Embryonic facial prominence (tissue), 1 donor: ENCODE results near the gene GDI1.

Source experiments
- DNase-seq: peaks from one replicate; pipeline ENCODE4 v3.0.0-alpha.2; 2016; ENCODE audit errors: extremely low spot score

Gene GDI1

DNA sequence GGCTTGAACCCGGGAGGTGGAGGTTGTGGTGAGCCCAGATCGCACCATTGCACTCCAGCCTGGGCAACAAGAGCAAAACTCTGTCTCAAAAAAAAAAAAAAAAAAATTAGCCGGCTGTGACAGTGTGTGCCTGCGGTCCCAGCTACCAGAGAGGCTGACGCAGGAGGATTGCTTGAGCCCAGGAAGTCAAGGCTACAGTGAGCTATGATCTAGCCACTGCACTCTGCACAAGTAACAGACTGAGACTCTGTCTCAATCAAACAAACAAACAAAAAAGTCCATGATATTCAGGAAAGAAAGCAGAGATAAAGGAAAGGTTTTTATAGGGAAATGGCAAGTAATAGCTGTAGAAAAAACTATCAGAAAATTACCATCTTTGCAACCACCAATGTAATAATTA, 44.2 kb downstream of the GDI1 start:
- DNase-seq = no peak

DNA sequence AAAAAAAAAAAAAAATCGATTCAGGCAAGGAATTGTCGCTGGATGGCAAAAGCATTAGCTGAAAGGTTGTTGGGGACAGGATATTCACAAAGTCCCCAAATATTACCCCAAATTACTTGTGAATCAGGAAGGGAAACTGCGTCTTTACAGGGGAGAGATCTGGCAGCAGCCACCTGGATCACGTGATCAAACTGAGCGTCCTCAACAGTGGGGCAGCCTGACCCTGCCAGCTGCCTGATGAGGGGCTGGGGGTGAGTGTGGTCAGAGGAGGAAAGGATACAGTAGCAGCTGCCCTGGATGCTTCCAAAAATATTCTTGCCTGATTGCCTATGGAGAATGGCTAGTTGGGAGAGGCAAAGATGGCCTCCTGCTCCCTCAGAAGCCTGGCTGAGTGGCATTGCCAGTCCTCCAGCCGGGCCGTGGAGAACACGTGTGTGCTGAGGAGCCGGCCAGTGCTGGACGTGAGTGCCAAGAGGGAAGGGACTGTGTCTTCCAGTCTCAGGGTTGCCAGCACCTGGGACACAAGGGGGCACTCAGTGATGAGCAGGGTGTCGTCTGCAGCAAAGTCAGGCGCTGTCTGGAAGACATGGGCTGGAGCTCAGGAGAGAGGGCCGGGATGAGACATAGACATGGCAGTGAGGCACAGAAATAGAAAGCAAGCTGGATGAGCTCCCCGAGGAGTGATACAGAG, 45.1 kb downstream of the GDI1 start:
- no peak for DNase-seq

DNA sequence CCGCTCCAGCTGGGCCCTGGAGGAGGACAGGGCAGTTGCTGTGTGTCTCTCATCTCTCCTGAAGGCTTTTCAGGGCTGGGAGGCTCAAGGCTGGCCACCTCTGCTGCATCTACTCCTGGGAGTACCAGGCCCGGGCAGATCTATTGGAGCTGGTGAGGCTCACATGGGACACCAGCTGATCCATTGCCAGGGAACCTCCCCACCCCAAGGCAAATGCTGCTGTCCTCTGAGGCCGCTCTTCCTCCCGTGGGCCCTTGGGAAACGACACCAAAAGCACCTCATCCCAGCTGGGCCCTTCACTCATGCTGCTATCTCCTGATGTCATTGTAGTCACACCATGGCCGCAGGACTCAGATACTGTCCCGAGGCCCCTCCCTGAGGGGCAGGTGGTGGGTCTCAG, 45.8 kb downstream of the GDI1 start:
- no peak for DNase-seq

- DNase-seq = no peak
These were observed 46.4 kb downstream of the GDI1 start for GRCh38 chrX:154483325-154483724.

- no peak for DNase-seq
These were observed 47.5 kb downstream of the GDI1 start for GRCh38 chrX:154484255-154485149.

DNA sequence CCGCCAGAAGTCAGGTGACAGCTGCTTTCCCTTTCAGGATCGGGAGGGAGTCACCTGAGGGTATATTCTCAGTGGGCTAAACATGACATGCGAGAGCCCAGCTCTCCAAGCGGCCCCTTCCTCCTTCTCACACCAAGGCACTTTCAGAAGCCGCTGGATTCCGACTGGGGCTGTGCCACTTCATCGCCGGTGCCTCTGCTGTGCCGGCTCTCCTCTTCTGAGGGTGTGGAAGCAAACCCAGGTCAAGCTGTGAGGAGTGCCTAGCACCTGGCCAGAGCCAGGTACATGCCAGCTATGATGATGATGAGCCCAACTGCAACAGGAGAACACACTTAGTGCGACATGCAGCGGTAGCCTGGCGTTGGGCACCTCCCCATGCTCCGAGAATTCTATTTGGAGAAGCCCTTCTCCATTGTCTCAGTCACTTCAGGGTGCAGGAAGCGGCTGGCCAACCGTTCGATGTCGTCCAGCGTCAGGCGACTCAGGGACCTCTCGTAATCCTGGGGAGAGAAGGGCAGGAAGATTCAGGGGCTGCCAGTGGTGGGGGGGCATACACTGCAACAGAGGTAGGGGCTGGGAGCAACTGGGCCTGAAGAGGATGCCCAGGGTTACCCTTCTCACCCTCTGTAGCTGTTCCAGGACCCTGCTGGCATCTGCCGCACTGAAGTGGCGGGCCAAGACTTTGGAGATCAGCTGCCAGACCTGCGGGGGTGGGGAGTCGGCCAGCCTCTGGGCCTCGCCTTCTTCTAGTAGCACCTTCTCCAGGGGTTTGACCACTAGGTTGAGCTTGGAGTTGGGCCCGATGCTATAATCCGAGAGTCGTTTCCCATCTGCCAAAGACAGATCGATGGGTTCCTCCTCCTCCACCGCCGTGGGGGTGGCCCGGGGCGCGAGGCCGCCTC, 48.4 kb downstream of the GDI1 start:
- DNase-seq = no peak

DNA sequence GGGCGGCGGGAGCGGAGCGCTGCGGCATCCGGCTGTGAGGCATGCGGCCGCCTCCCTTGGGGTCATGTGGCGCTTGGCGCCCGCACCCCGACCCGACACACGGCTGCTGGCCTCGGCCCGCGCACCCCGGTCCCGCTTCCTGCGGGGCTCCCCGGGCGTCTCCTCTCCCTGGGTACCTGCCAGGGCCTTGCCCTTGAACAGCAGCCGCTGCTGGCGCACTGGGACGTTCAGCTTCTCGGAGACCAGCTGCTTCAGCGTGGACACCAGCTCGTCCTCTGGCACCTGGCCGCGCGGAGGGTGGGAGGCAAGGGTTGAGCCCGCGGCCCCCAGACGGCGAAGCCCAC, 49.1 kb downstream of the GDI1 start:
- DNase-seq = no peak

GRCh38 chrX:154486396-154487207, 49.6 kb downstream of the GDI1 start, which contains the start of gene UBL4A:
Gene UBL4A, minus strand, starts transcription at chrX:154486615. Its CDS starts 31 bp downstream, at chrX:154486584.
- DNase-seq = peak; percentile 16

DNA sequence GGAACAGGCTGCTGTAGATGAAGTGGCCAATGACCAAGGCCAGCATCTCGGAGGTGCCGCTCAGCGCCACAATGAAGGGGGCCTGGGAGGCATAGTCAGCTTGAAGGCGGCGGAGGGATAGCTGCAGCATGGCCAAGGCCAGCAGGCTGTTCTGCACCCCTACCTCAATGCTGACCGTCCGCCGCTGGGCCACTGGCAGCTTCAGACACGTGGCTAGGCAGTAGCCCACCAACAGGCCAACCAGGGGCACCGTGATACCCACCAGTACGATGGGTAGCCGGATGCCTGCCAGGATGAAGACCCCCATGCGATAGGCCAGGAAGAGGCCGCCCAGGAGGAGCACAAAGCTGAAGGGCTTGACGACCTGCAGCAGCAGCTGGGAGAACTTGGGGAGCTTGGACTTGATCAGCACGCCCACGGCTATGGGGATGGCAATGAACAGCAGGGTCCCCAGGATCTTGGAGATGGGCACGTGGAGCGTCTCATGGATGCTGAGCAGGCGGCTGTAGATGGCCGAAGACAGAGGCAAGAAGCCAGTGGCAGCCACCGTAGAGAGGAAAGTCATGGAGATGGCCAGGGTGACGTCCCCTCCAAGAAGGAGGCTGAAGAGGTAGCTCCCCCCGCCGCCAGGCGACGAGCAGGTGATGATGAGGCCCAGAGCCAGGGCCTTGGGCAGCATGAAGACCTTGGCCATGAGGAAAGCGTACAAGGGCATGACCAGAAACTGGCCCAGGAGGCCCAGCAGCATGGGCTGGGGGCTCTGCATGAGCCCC, 50.8 kb downstream of the GDI1 start:
- DNase-seq = no peak

DNA sequence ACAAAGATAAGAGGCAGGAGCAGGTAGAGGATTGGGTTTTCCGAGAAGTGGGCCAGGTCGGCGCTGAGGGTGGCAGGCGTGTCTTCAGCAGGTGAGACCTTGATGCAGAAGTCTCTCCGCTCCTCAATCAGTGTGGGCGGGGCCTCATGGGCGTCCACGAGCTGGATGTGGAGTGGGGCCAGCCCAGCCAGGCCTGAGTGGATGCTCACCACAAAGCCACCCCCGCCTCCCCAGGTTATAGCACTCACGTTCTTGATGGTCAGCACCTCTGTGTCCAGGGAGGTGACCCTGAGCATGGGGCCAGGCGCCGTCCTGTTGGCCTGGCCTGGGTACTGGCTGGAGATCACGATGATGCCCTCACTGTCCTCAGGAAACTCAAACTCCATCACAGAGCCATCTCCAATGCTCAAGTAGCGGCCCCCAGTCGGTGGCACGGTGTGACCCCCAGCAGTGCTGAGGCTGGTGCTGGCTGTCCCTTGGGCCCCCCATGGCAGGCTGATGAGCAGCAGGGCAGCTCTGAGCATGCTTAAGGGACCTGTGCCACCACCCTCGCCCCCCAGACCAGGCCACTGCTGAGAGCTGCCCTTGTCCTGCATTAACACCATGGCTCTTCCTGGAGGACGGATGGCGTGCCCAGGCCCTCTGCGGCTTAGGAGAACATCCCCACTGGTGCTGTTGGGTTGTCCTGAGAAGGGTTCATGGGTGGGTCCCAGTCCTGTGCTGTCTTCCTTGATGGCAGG, 51.6 kb downstream of the GDI1 start:
- DNase-seq = no peak

DNA sequence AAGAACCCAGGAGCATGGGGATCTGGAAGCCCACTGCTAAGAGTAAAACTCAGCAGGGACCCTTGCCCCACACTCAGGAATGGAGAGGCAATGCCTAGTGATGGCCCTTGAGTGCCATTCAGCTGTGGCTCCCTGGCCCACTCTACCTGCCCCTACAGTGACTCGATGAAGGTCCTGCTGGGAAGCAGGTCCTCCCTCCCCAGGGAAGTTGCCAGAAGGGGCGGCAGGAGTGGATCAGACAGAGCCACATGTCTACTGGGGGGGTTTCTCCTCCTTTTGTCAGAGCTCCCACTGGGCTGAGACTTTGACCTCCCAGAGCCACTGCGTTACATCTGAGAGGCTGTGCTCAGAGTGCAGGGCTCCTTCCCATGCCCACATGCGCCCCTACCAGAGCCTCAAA, 52.2 kb downstream of the GDI1 start:
- no peak for DNase-seq

DNA sequence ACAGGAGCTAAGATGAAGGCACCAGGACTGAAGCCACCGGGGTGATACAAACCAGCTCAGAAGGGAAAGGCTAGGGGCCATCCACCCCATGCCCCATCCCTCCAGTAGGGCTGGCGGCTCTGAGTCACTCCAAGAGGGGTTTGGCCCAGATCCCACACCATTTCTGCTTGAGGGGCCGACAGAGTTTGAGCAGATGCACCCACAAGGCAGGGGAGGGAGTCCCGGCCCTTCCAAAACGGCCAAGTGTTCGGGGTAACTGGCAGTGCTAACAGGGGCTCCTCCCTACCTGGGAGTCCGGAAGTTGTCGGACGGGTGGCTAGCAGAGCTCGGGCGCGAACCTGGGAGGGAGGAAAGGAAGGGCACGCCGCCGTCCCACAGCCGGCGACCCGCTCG, 53.1 kb downstream of the GDI1 start:
- DNase-seq = no peak

DNA sequence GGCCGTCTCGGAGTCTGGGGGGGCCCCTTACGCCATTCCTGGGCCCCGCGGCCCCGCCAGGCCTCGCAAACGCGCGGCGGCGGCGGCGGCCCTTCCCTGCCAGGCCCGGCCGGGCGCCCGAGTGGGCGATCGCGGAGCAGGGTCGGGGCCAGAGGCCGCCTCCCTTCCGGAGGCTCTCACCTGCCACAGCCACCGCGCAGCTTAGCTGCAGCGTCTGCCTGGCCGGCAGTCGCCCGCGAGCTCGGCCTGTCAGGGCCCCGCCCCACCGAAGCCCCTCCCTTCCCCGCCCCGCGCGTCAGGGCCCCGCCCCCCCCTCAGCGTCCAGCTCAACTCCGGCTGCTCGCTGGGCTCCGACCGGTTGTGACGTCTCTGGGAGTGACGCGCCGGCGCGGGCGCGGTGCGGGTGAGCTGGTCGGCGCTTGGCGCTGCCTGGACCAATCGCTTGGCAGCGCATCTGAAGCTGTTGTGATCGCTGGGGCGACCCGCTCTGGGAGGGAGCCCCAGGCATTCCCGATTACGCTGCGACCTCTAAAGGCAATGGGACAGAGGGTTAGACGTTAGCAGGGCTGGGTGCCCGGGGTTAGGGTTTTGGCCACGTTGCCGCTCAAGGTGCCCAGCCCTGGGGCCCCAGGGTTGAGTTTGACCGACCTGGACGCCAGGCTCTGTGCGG, 53.6 kb downstream of the GDI1 start, which contains the start of gene SLC10A3:
TSS of gene SLC10A3 (minus strand) at position 216 of the 670 bp plus-strand sequence. CDS start 1,689 bp downstream, outside the sequence.
- peak; percentile 74 for DNase-seq
